Measurements from ENCODE around the gene OR2V2. TPM values are rescaled to one million over a fixed set of nuclear protein-coding genes. Genes with fewer than 3 reads are reported as not detected.
"Not testable (repeated sequence)": the region's sequence is repeated elsewhere in the genome, so short reads cannot be mapped to it uniquely, and the experiment has no call there.

Gene OR2V2
- total RNA-seq, 3 donors from 2014 or later = not detected

DNA sequence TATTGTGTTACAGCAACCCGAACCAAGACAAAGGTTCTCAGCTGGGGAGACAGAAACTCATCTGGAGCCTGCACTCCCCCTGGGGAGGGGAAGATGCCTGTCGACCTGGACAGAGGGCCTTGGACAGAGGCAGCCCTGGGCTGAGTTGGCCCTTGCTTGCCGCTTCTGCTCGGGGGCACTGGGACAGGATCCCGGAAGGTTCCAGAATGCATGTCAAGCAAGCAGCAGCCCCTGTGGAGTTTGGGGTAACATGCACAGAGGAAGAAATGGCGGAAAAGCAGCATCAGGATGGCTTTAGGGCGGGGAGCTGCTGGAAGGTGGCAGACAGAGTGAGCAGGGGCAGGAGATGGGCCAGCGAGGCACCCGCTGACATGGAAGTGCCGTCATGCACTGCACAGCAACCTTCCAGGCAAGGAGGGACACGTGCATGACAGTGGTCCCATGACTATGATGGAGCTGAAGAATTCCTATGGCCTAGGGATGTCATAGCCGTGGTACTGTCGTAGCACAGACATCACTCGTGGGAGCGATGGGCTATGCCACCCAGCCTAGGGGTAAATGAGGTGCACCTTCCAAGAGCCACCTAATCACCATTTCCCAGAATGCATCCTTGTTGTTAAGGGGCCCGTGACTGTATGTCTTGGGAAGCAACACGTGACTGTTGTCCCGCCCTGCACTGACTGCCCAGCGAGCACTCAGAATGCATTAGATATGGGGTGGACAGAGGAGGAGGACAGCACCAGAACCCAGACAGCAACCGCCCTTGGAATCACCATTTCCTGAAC lies 42.6 kb upstream of the OR2V2 start:
- H3K36me3 ChIP-seq; DNase-seq (ENCODE audit: low spot score in 2 of 2); H3K9me3 ChIP-seq; intact Hi-C loops (cut with DNase I; ENCODE audit: low total_unique reads); H3K4me3 ChIP-seq; H3K27ac ChIP-seq; H3K4me1 ChIP-seq: not testable (repeated sequence)
- H3K27me3 ChIP-seq = peaks cover 2 to 60% of the 10 kb centered on the region in 2 donors

DNA sequence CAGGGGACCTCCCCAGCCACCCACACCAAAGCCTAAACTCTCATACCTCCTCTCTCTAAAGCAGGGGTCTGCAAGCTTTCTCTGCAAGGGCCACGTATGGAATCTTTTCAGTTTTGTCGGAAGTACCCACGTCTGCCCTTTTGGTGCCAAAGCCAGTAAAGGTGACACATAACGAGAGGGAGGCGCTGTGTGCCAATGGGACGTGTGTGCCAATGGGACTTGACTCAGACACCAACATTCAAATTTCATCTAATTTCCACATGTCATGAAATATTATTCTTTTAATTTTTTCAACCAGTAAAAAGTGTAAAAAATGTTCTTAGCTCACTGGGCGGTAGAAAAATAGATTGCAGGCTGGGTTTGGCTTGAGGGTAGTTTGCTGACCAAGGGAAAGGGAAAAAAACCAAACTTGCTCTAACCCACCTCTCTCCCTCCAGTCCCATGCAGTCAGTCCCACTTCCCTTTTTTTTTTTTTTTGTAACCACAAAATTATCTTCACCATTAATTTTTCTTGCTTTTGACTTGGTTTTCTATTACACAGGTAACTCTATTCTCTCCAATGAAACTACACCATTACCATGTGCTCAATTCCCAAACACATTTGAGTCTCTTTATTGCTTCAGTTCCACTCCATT lies 41.9 kb upstream of the OR2V2 start:
- intact Hi-C loops (cut with DNase I; ENCODE audit: low total_unique reads) = no loop called here

GRCh38 chr5:181107699-181108098 lies 39.7 kb upstream of the OR2V2 start:
- Histone ChIP-seq H3K27ac (no peak overlapping the region), H3K27me3 (peaks cover 0 to 74% of the 10 kb centered on the region in 2 donors), H3K4me1 (no peaks in the 10 kb centered on the region), H3K36me3 (no peaks in the 10 kb centered on the region), H3K4me3 (no peak overlapping the region), H3K9me3 (no peaks in the 10 kb centered on the region)
- DNase-seq (ENCODE audit: low spot score in 2 of 2) = no peak
- intact Hi-C loops (cut with DNase I; ENCODE audit: low total_unique reads) = no loop called here
- TF ChIP-seq POLR2A (IDR thresholded peaks at IDR 0.05) = no peak
- TF ChIP-seq POLR2AphosphoS5 (IDR thresholded peaks at IDR 0.05) = no peak
- no peak for TF ChIP-seq CTCF (IDR thresholded peaks at IDR 0.05)

More for the DNA sequence above, 41.9 kb upstream of the OR2V2 start:
- Histone ChIP-seq H3K4me3 (no peak overlapping the region), H3K36me3 (no peaks in the 10 kb centered on the region), H3K27ac (no peak overlapping the region), H3K9me3 (no peaks in the 10 kb centered on the region), H3K4me1 (no peaks in the 10 kb centered on the region), H3K27me3 (peaks cover 0 to 60% of the 10 kb centered on the region in 2 donors)
- TF ChIP-seq POLR2A (IDR thresholded peaks at IDR 0.05) = no peak
- TF ChIP-seq CTCF (IDR thresholded peaks at IDR 0.05) = no peak
- TF ChIP-seq POLR2AphosphoS5 (IDR thresholded peaks at IDR 0.05) = no peak
- no peak for DNase-seq (ENCODE audit: low spot score in 2 of 2)

- H3K9me3 ChIP-seq = peaks cover 0 to 2% of the 10 kb centered on the region in 2 donors
- no peaks in the 10 kb centered on the region for H3K36me3 ChIP-seq
- intact Hi-C loops (cut with DNase I; ENCODE audit: low total_unique reads) = no loop called here
- TF ChIP-seq POLR2AphosphoS5 (IDR thresholded peaks at IDR 0.05) = no peak
- TF ChIP-seq POLR2A (IDR thresholded peaks at IDR 0.05) = no peak
- TF ChIP-seq CTCF (IDR thresholded peaks at IDR 0.05) = no peak
- H3K27me3 ChIP-seq = peaks cover 0 to 79% of the 10 kb centered on the region in 2 donors
- H3K27ac ChIP-seq = no peak overlapping the region
- DNase-seq (ENCODE audit: low spot score in 2 of 2) = no peak
- no peaks in the 10 kb centered on the region for H3K4me1 ChIP-seq
- H3K4me3 ChIP-seq = no peak overlapping the region
Observed at GRCh38 chr5:181108578-181109165, 38.7 kb upstream of the OR2V2 start.

DNA sequence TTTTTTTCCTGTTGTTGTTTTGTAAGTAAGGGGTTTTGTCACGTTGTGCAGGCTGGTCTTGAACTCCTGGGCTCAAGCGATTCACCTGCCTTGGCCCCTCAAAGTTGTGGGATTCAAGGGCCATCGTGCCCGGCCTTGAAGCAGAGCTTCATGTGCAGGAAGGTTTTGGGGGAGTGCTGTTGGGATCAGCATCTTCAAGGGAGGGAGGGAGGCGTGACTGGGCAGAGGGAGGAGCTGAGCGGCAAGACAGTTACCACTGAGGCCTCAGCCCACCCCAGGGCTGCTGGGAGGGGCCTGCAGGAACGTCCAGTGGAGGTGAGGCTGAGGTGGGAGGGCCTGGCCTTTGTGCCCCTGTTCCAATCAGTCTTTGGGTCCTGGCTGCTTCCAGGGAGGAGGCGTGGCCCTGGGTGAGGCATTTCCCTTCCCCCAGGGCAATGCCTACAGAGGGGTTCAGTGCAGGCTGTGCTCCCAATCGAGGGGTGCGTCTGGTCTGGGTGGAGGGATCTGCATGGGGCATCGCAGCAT lies 37.8 kb upstream of the OR2V2 start:
- Histone ChIP-seq H3K27me3 (peaks cover 0 to 83% of the 10 kb centered on the region in 2 donors), H3K4me3 (no peak overlapping the region), H3K27ac (no peak overlapping the region), H3K4me1 (peaks cover 0 to 1% of the 10 kb centered on the region in 2 donors), H3K9me3 (peaks cover 4 to 9% of the 10 kb centered on the region in 2 donors), H3K36me3 (no peaks in the 10 kb centered on the region)
- no peak for DNase-seq (ENCODE audit: low spot score in 2 of 2)
- TF ChIP-seq POLR2A (IDR thresholded peaks at IDR 0.05) (no peak), POLR2AphosphoS5 (IDR thresholded peaks at IDR 0.05) (no peak), CTCF (IDR thresholded peaks at IDR 0.05) (no peak)
- intact Hi-C loops (cut with DNase I; ENCODE audit: low total_unique reads) = no loop called here

Data from breast epithelium (tissue), 4 donors.